K562 (cell line): ENCODE data around the gene DSCAM. TPM values are rescaled to one million over a fixed set of nuclear protein-coding genes. Genes with fewer than 3 reads are reported as not detected.

Experiments
- ATAC-seq: fragments of 200-7000 bp; cut with Tn5 transposase; 3 replicates; pipeline ENCODE4 v1.9.1; 2020; ENCODE audit warnings: moderate library complexity
- BruUV-seq: library from RNA; stranded (reverse); fragments of 400-500 nt; replicated peaks from 2 replicates; lab custom pipeline; 2021; lab: Mats Ljungman, UMichigan
- CTCF ChIA-PET: fragments of 300-600 bp; formaldehyde crosslinking; extraction: SDS; loops from one replicate; lab custom pipeline; 2021; ENCODE audit warnings: low intra/inter-chr PET ratio; lab: Yijun Ruan, JAX
- POLR2A ChIA-PET: fragments of 300-600, 350-650 bp; sonication (Branson Sonifier 250); formaldehyde crosslinking; extraction: SDS; loops from one replicate; lab custom pipeline; 2021; ENCODE audit warnings: antibody characterized with exemption, inconsistent platforms; lab: Yijun Ruan, JAX
- DNase-seq, 4 experiments: peaks; one replicate each; pipeline versions ENCODE4 v3.0.0 to v3.0.0-alpha.2; 2011 to 2018; ENCODE audit warnings: low spot score in 3 of 4, mixed read lengths in 3 of 4; ENCODE audit errors: extremely low read depth in 1 of 4
- FAIRE-seq: peaks from 2 replicates; lab custom pipeline; 2011; peaks lifted over from hg19 to GRCh38; lab: Jason Lieb, UNC
- H2AFZ ChIP-seq: 2 replicates; pipeline ENCODE4 v1.6.0; 2011; ENCODE audit warnings: low read depth, low read length, control low read depth, inconsistent platforms
- H3K27ac ChIP-seq: fragments of 200-600 bp; 3 replicates; pipeline ENCODE4 v1.8.0; 2011; ENCODE audit warnings: low read depth, mild to moderate bottlenecking, control low read depth, inconsistent platforms, low read length, moderate library complexity, mixed read lengths; ENCODE audit errors: extremely low read depth
- H3K27me3 ChIP-seq, 2 experiments: fragments of 300-600 bp in 1 of 2; 2 replicates in 1 of 2; 3 replicates in 1 of 2; pipeline versions ENCODE4 v1.6.0 to v1.8.0; 2011; ENCODE audit warnings: inconsistent platforms in 2 of 2, low read length in 2 of 2, mild to moderate bottlenecking in 1 of 2, mixed read lengths in 1 of 2, moderate library complexity in 1 of 2; ENCODE audit not compliant: control insufficient read depth in 2 of 2, insufficient read depth in 2 of 2
- H3K36me3 ChIP-seq: fragments of 300-600 bp; 3 replicates; pipeline ENCODE4 v1.8.0; 2011; ENCODE audit warnings: mild to moderate bottlenecking, low read length, inconsistent platforms; ENCODE audit not compliant: control insufficient read depth, insufficient read depth
- H3K4me1 ChIP-seq, 2 experiments: fragments of 200-600 bp in 1 of 2; replicated peaks in 1 of 2; 2 replicates in 1 of 2; 3 replicates in 1 of 2; pipeline versions ENCODE4 v1.5.1 to v1.8.0; 2011; ENCODE audit warnings: inconsistent platforms in 2 of 2, low read length in 2 of 2, mild to moderate bottlenecking in 1 of 2, mixed read lengths in 1 of 2, moderate library complexity in 1 of 2; ENCODE audit not compliant: control insufficient read depth in 2 of 2, insufficient read depth in 2 of 2
- H3K4me2 ChIP-seq: 2 replicates; pipeline ENCODE4 v1.6.1; 2011; ENCODE audit warnings: low read length, control low read depth, inconsistent platforms, mixed read lengths; ENCODE audit not compliant: insufficient read depth
- H3K4me3 ChIP-seq: fragments of 200-600 bp; sonication (generic), shearing (Covaris generic); 2 replicates; pipeline ENCODE4 v1.5.1; 2016; ENCODE audit warnings: control low read depth, inconsistent platforms
- H3K79me2 ChIP-seq: fragments of 200-600 bp; 3 replicates; pipeline ENCODE4 v1.8.0; 2011; ENCODE audit warnings: low read length, inconsistent platforms; ENCODE audit not compliant: control insufficient read depth, insufficient read depth
- H3K9ac ChIP-seq, 2 experiments: 2 replicates each; pipeline versions ENCODE4 v1.6.0 to v1.6.1; 2011; ENCODE audit warnings: low read depth in 2 of 2, low read length in 2 of 2, control low read depth in 1 of 2, inconsistent platforms in 1 of 2, mild to moderate bottlenecking in 1 of 2, mixed read lengths in 1 of 2; ENCODE audit not compliant: insufficient read depth in 1 of 2
- H3K9me1 ChIP-seq: one replicate; pipeline ENCODE4 v1.6.0; 2011; ENCODE audit warnings: inconsistent platforms, mild to moderate bottlenecking, low read length, moderate library complexity; ENCODE audit not compliant: control insufficient read depth, insufficient read depth
- H3K9me3 ChIP-seq: replicated peaks from 2 replicates; pipeline ENCODE4 v1.5.1; 2011; ENCODE audit warnings: low read depth, low read length, inconsistent platforms; ENCODE audit not compliant: control insufficient read depth, insufficient read depth
- H4K20me1 ChIP-seq: replicated peaks from 2 replicates; pipeline ENCODE4 v1.6.1; 2011; ENCODE audit warnings: low read length, inconsistent platforms, mixed read lengths; ENCODE audit not compliant: control insufficient read depth, insufficient read depth
- ATF7 ChIP-seq: fragments of 450-650 bp; IDR thresholded peaks from 2 replicates; pipeline ENCODE4 v1.7.1; 2014; ENCODE audit warnings: mild to moderate bottlenecking, moderate library complexity
- NFRKB ChIP-seq: fragments of 450-650 bp; IDR thresholded peaks from 2 replicates; pipeline ENCODE4 v1.6.1; 2016; ENCODE audit warnings: low read depth
- NR1H2 ChIP-seq: sonication (generic); formaldehyde crosslinking; IDR thresholded peaks from 2 replicates; pipeline ENCODE4 v1.4.0; 2020; ENCODE audit warnings: mild to moderate bottlenecking, missing genetic modification reagents
- POLR2AphosphoS2 ChIP-seq: IDR thresholded peaks from 2 replicates; pipeline ENCODE4 v1.6.1; 2012; ENCODE audit warnings: low read length, improper control_type of control experiment
- SMARCA4 ChIP-seq: fragments of 450-650 bp; IDR thresholded peaks from 2 replicates; pipeline ENCODE4 v1.6.1; 2016
- SRSF3 ChIP-seq: fragments of 200-400 bp; formaldehyde crosslinking; IDR thresholded peaks from 2 replicates; pipeline ENCODE4 v1.6.1; 2016; ENCODE audit warnings: mild to moderate bottlenecking, low read length, moderate library complexity; ENCODE audit not compliant: insufficient read depth
- ZBTB7A ChIP-seq: IDR thresholded peaks from 2 replicates; pipeline ENCODE4 v1.6.1; 2011; ENCODE audit warnings: low read depth, mild to moderate bottlenecking, low read length, moderate library complexity, borderline replicate concordance; ENCODE audit not compliant: control insufficient read depth
- ZNF224 ChIP-seq: sonication (generic); formaldehyde crosslinking; IDR thresholded peaks from 2 replicates; pipeline ENCODE4 v1.8.0; 2022; ENCODE audit warnings: mild to moderate bottlenecking, missing genetic modification reagents
- ZNF354B ChIP-seq: fragments of 250-450 bp; sonication (Bioruptor Pico); IDR thresholded peaks from 2 replicates; pipeline ENCODE4 v1.4.0; 2020
- WGBS: fragments of 100-300 bp; shearing (Covaris generic); methylation state at CpG from one replicate; pipeline ENCODE4 v1.1.6; 2016; ENCODE audit warnings: low coverage, mixed read lengths; ENCODE audit not compliant: insufficient coverage; ENCODE audit errors: missing lambda C conversion rate; 5-methylcytosine and 5-hydroxymethylcytosine counted together
- in situ Hi-C: fragments of 300-500 bp; cut with MboI; formaldehyde crosslinking; loops from 4 replicates; pipeline ENCODE4 v1.15.0; 2018; ENCODE audit warnings: inconsistent platforms, mixed read lengths
- intact Hi-C: fragments of 100-400 bp; cut with micrococcal nuclease; formaldehyde crosslinking; loops from 2 replicates; pipeline ENCODE4 v1.14.2; 2022
- polyA plus RNA-seq, 8 experiments: library from polyadenylated mRNA; depleted of rRNA in 4 of 8; stranded (reverse) in 5 of 8; unstranded in 3 of 8; fragments of >200 nt; fragmentation: Nextera tagmentation in 2 of 8; fragmentation: Illumina TruSeq in 1 of 8; extraction: Ambion mirVana in 2 of 8; extraction: Trizol in 1 of 8; gene quantifications; 2 replicates each; pipeline versions ENCODE4 v1.2.1 to v1.2.3, GENCODE V29; 2011 to 2014; ENCODE audit warnings: inconsistent platforms in 1 of 8, missing spikeins in 1 of 8
- total RNA-seq, 7 experiments: library from RNA; depleted of rRNA in 6 of 7; stranded (reverse); fragments of >200 nt in 6 of 7; fragmentation: Illumina TruSeq in 2 of 7; extraction: Trizol in 2 of 7; gene quantifications; 2 replicates each; pipeline versions ENCODE4 v1.2.1 to v1.2.3, GENCODE V29; 2011 to 2021; ENCODE audit warnings: low replicate concordance in 1 of 7
- TF ChIP-seq, protein P1 (sequence below): sonication (generic); formaldehyde crosslinking; IDR thresholded peaks from 2 replicates; pipeline ENCODE4 v1.8.0; 2022; ENCODE audit warnings: mild to moderate bottlenecking, missing genetic modification reagents
- TF ChIP-seq, protein P2 (sequence below): fragments of 450-650 bp; formaldehyde crosslinking; IDR thresholded peaks from 2 replicates; pipeline ENCODE4 v1.4.0; 2020; ENCODE audit warnings: mild to moderate bottlenecking, mixed read lengths
- TF ChIP-seq, protein P3 (sequence below), 3 experiments: IDR thresholded peaks in 2 of 3; conservative IDR thresholded peaks in 1 of 3; 2 replicates each; pipeline ENCODE4 v1.5.1; 2011 to 2012; ENCODE audit warnings: low read length in 3 of 3, mild to moderate bottlenecking in 3 of 3, control low read depth in 2 of 3, improper control_type of control experiment in 1 of 3, inconsistent platforms in 1 of 3, low read depth in 1 of 3, mixed read lengths in 1 of 3, moderate library complexity in 1 of 3; ENCODE audit not compliant: insufficient read depth in 2 of 3

Gene DSCAM
- total and polyA plus RNA-seq, 9 of the 15 experiments (the other 6 are each of a cell fraction or from before 2014, with no cell fraction given), result not detected

DNA sequence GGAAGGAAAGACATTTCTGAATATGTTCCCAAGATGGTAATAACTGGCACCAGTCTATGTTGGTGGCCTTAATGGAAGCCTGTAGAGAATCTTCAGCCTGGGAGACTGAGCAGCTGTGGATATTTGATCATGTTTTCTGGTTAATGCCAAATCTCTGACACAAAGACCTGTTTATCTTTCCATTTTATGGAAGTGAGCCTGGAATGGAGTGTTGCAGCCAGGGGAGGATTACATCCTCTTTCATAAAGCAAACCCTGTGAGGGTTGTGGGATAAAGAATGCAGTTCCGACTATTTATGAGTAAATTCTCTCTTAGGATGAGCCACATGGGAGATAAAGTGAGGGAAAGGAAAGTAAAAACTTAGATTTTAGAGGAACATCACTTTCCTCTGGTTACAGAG is 835.6 kb downstream of the DSCAM start (continued):
- TF ChIP-seq, protein P1, sequence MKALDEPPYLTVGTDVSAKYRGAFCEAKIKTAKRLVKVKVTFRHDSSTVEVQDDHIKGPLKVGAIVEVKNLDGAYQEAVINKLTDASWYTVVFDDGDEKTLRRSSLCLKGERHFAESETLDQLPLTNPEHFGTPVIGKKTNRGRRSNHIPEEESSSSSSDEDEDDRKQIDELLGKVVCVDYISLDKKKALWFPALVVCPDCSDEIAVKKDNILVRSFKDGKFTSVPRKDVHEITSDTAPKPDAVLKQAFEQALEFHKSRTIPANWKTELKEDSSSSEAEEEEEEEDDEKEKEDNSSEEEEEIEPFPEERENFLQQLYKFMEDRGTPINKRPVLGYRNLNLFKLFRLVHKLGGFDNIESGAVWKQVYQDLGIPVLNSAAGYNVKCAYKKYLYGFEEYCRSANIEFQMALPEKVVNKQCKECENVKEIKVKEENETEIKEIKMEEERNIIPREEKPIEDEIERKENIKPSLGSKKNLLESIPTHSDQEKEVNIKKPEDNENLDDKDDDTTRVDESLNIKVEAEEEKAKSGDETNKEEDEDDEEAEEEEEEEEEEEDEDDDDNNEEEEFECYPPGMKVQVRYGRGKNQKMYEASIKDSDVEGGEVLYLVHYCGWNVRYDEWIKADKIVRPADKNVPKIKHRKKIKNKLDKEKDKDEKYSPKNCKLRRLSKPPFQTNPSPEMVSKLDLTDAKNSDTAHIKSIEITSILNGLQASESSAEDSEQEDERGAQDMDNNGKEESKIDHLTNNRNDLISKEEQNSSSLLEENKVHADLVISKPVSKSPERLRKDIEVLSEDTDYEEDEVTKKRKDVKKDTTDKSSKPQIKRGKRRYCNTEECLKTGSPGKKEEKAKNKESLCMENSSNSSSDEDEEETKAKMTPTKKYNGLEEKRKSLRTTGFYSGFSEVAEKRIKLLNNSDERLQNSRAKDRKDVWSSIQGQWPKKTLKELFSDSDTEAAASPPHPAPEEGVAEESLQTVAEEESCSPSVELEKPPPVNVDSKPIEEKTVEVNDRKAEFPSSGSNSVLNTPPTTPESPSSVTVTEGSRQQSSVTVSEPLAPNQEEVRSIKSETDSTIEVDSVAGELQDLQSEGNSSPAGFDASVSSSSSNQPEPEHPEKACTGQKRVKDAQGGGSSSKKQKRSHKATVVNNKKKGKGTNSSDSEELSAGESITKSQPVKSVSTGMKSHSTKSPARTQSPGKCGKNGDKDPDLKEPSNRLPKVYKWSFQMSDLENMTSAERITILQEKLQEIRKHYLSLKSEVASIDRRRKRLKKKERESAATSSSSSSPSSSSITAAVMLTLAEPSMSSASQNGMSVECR (CRISPR knock-in tag), result no peak

DNA sequence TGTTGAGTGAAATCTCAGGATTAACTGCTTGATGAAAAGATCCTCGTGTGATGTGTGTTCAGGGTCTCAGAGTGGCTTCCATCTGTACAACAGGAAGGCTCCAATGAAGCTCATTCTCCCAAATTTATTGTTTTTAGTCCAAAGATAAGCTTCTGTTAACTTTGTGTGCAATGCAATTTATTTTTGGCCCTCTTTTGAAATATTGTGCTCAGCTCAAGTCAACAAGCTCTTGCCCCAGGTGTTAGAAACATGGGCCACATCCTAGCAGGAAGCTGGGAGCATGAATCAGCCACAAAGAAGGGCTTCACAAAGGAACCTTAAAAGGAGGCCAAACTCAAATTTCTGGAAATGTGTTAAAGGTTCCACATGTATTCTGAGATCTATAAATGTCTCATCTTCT is 844.0 kb downstream of the DSCAM start:
- CTCF ChIA-PET, result no interaction called here
- WGBS, result 0% methylated on average over 1 of the region's 1 CpG
- Histone ChIP-seq H3K4me1 (no peaks in the 10 kb centered on the region), H3K9ac (no peak overlapping the region), H2AFZ (no peak overlapping the region), H3K9me1 (no peaks in the 10 kb centered on the region), H3K79me2 (no peaks in the 10 kb centered on the region), H3K4me2 (no peak overlapping the region), H3K27me3 (no peaks in the 10 kb centered on the region), H4K20me1 (no peaks in the 10 kb centered on the region), H3K9me3 (peaks cover under 1% of the 10 kb centered on the region; the same call in 1 of the 2 replicates), H3K4me3 (no peak overlapping the region), H3K27ac (no peak overlapping the region), H3K36me3 (no peaks in the 10 kb centered on the region)
- ATAC-seq (no peak), FAIRE-seq (no peak), DNase-seq (no peak)
- BruUV-seq, result no TSS peak
- in situ Hi-C loops, result no loop called here
- intact Hi-C loops, result no loop called here
- POLR2A ChIA-PET, result no interaction called here
- TF ChIP-seq, protein P2, sequence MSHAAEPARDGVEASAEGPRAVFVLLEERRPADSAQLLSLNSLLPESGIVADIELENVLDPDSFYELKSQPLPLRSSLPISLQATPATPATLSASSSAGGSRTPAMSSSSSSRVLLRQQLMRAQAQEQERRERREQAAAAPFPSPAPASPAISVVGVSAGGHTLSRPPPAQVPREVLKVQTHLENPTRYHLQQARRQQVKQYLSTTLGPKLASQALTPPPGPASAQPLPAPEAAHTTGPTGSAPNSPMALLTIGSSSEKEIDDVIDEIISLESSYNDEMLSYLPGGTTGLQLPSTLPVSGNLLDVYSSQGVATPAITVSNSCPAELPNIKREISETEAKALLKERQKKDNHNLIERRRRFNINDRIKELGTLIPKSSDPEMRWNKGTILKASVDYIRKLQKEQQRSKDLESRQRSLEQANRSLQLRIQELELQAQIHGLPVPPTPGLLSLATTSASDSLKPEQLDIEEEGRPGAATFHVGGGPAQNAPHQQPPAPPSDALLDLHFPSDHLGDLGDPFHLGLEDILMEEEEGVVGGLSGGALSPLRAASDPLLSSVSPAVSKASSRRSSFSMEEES (CRISPR knock-in tag), result no peak
- TF ChIP-seq ZNF354B (CRISPR knock-in tag) (no peak), ATF7 (no peak), SRSF3 (no peak), ZBTB7A (no peak), ZNF224 (CRISPR knock-in tag) (no peak), NFRKB (no peak), NR1H2 (CRISPR knock-in tag) (no peak), POLR2AphosphoS2 (no peak), SMARCA4 (no peak)
- TF ChIP-seq, protein P3, sequence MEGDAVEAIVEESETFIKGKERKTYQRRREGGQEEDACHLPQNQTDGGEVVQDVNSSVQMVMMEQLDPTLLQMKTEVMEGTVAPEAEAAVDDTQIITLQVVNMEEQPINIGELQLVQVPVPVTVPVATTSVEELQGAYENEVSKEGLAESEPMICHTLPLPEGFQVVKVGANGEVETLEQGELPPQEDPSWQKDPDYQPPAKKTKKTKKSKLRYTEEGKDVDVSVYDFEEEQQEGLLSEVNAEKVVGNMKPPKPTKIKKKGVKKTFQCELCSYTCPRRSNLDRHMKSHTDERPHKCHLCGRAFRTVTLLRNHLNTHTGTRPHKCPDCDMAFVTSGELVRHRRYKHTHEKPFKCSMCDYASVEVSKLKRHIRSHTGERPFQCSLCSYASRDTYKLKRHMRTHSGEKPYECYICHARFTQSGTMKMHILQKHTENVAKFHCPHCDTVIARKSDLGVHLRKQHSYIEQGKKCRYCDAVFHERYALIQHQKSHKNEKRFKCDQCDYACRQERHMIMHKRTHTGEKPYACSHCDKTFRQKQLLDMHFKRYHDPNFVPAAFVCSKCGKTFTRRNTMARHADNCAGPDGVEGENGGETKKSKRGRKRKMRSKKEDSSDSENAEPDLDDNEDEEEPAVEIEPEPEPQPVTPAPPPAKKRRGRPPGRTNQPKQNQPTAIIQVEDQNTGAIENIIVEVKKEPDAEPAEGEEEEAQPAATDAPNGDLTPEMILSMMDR (IDR thresholded peaks at IDR 0.05 in 2 of 3, conservative IDR thresholded peaks at IDR 0.05 in 1 of 3; ENCODE audit: insufficient read depth in 2 of 3, low read depth in 1 of 3, low read length in 3 of 3), result no peak
